DND-41 (cell line): ENCODE data around the gene IER5.

Source experiments
- ATAC-seq: fragments of 200-7000 bp; cut with Tn5 transposase; 3 replicates; pipeline ENCODE4 v1.9.1; 2021; ENCODE audit warnings: low read depth; ENCODE audit not compliant: insufficient read depth
- DNase-seq: peaks from one replicate; pipeline ENCODE4 v3.0.0-alpha.2; 2020
- H2AFZ ChIP-seq: 2 replicates; pipeline ENCODE4 v1.6.0; 2012; ENCODE audit warnings: low read depth, low read length
- H3K27ac ChIP-seq: 2 replicates; pipeline ENCODE4 v1.5.1; 2012; ENCODE audit warnings: low read length, inconsistent platforms
- H3K27me3 ChIP-seq: fragments of 200-600 bp; sonication (generic); 2 replicates; pipeline ENCODE4 v1.6.0; 2012; ENCODE audit warnings: low read length, mild to moderate bottlenecking, inconsistent platforms; ENCODE audit not compliant: insufficient read depth, poor library complexity
- H3K36me3 ChIP-seq: 2 replicates; pipeline ENCODE4 v1.5.1; 2012; ENCODE audit warnings: low read length, inconsistent platforms; ENCODE audit not compliant: insufficient read depth
- H3K4me1 ChIP-seq: 2 replicates; pipeline ENCODE4 v1.5.1; 2012; ENCODE audit warnings: mild to moderate bottlenecking, low read length; ENCODE audit not compliant: insufficient read depth
- H3K4me2 ChIP-seq: 2 replicates; pipeline ENCODE4 v1.6.0; 2012; ENCODE audit warnings: mild to moderate bottlenecking, moderate library complexity, low read length, inconsistent platforms; ENCODE audit not compliant: insufficient read depth
- H3K4me3 ChIP-seq, 2 experiments: fragments of 200-600 bp in 1 of 2; shearing (Covaris generic) in 1 of 2; 2 replicates each; pipeline ENCODE4 v1.5.1; 2012 to 2016; ENCODE audit warnings: inconsistent platforms in 2 of 2, low read length in 2 of 2, mild to moderate bottlenecking in 2 of 2, low read depth in 1 of 2, moderate library complexity in 1 of 2
- H3K79me2 ChIP-seq: 2 replicates; pipeline ENCODE4 v1.6.0; 2012; ENCODE audit warnings: low read length, inconsistent platforms; ENCODE audit not compliant: insufficient read depth
- H3K9ac ChIP-seq: 2 replicates; pipeline ENCODE4 v1.6.0; 2012; ENCODE audit warnings: low read depth, mild to moderate bottlenecking, inconsistent platforms, low read length, moderate library complexity
- H3K9me3 ChIP-seq: 2 replicates; pipeline ENCODE4 v1.5.1; 2012; ENCODE audit warnings: low read length, moderate library complexity, mild to moderate bottlenecking, inconsistent platforms; ENCODE audit not compliant: insufficient read depth, severe bottlenecking
- H4K20me1 ChIP-seq: 2 replicates; pipeline ENCODE4 v1.6.0; 2012; ENCODE audit warnings: low read length; ENCODE audit not compliant: insufficient read depth
- CTCF ChIP-seq: IDR thresholded peaks from 2 replicates; pipeline ENCODE4 v1.5.1; 2012; ENCODE audit warnings: borderline replicate concordance, low read length, moderate library complexity, mild to moderate bottlenecking; ENCODE audit not compliant: poor library complexity, severe bottlenecking; ENCODE audit errors: extremely low read depth
- EZH2 ChIP-seq: IDR thresholded peaks from 3 replicates; pipeline ENCODE4 v1.6.1; 2012; ENCODE audit warnings: borderline replicate concordance, low read depth, mild to moderate bottlenecking, moderate library complexity, low read length, inconsistent platforms; ENCODE audit not compliant: severe bottlenecking

The IER5 gene

GRCh38 chr1:181134543-181135436, 46.3 kb downstream of the IER5 start:
- Histone ChIP-seq H3K27ac (no peak overlapping the region), H3K4me1 (peaks cover 25% of the 10 kb centered on the region), H3K4me3 (no peak overlapping the region), H4K20me1 (no peaks in the 10 kb centered on the region), H3K36me3 (no peaks in the 10 kb centered on the region), H3K79me2 (no peaks in the 10 kb centered on the region), H3K9ac (no peak overlapping the region), H3K27me3 (no peaks in the 10 kb centered on the region), H2AFZ (no peak overlapping the region), H3K4me2 (no peak overlapping the region), H3K9me3 (no peaks in the 10 kb centered on the region)
- ATAC-seq (peak; percentile 60), DNase-seq (peak; percentile 50)
- TF ChIP-seq CTCF (no peak), EZH2 (no peak)

GRCh38 chr1:181135437-181135731, 46.9 kb downstream of the IER5 start:
- no peak overlapping the region for H3K4me3 ChIP-seq
- no peak overlapping the region for H3K9ac ChIP-seq
- no peak overlapping the region for H2AFZ ChIP-seq
- no peaks in the 10 kb centered on the region for H3K27me3 ChIP-seq
- no peak overlapping the region for H3K27ac ChIP-seq
- no peaks in the 10 kb centered on the region for H4K20me1 ChIP-seq
- H3K4me1 ChIP-seq: peaks cover 25% of the 10 kb centered on the region
- ATAC-seq (peak; percentile 75), DNase-seq (peak; percentile 53)
- H3K79me2 ChIP-seq: no peaks in the 10 kb centered on the region
- TF ChIP-seq EZH2 (no peak), CTCF (peak; percentile 49)
- H3K4me2 ChIP-seq: no peak overlapping the region
- H3K36me3 ChIP-seq: no peaks in the 10 kb centered on the region
- H3K9me3 ChIP-seq: no peaks in the 10 kb centered on the region

- no peak overlapping the region for H2AFZ ChIP-seq
- H3K9ac ChIP-seq: no peak overlapping the region
- H4K20me1 ChIP-seq: no peaks in the 10 kb centered on the region
- H3K27ac ChIP-seq: no peak overlapping the region
- no peaks in the 10 kb centered on the region for H3K27me3 ChIP-seq
- no peaks in the 10 kb centered on the region for H3K79me2 ChIP-seq
- H3K4me3 ChIP-seq: no peak overlapping the region
- H3K4me2 ChIP-seq: no peak overlapping the region
- no peaks in the 10 kb centered on the region for H3K36me3 ChIP-seq
- peaks cover 25% of the 10 kb centered on the region for H3K4me1 ChIP-seq
- ATAC-seq (no peak), DNase-seq (no peak)
- H3K9me3 ChIP-seq: no peaks in the 10 kb centered on the region
- no peak for TF ChIP-seq EZH2
Measured at GRCh38 chr1:181135815-181136737, 47.6 kb downstream of the IER5 start.

GRCh38 chr1:181136738-181137122, 48.2 kb downstream of the IER5 start:
- no peak overlapping the region for H3K9ac ChIP-seq
- no peaks in the 10 kb centered on the region for H3K79me2 ChIP-seq
- H3K4me2 ChIP-seq: no peak overlapping the region
- TF ChIP-seq EZH2 (no peak), CTCF (no peak)
- no peaks in the 10 kb centered on the region for H3K27me3 ChIP-seq
- ATAC-seq (no peak), DNase-seq (no peak)
- no peaks in the 10 kb centered on the region for H3K9me3 ChIP-seq
- H3K4me1 ChIP-seq: peaks cover 30% of the 10 kb centered on the region
- H3K36me3 ChIP-seq: no peaks in the 10 kb centered on the region
- H2AFZ ChIP-seq: no peak overlapping the region
- H3K4me3 ChIP-seq: no peak overlapping the region
- no peaks in the 10 kb centered on the region for H4K20me1 ChIP-seq
- no peak overlapping the region for H3K27ac ChIP-seq
